Uterus (tissue), 4 donors: ENCODE measurements around the gene CDC42. TPM values are rescaled to one million over a fixed set of nuclear protein-coding genes. Genes with fewer than 3 reads are reported as not detected.
A peak's percentile ranks its signal among the peaks of the same experiment; 100 is the strongest.

Experiments
- DNase-seq, 2 donors: peaks; one replicate each; pipeline ENCODE4 v3.0.0-alpha.2; 2019 to 2020
- H3K27ac ChIP-seq, 2 donors: fragments of 200-600 bp; sonication (generic); 1 replicate in 1 of 2; 2 replicates in 1 of 2; pipeline ENCODE4 v1.5.1; 2016 to 2018
- H3K27me3 ChIP-seq, 2 donors: fragments of 200-600 bp; sonication (generic); one replicate each; pipeline ENCODE4 v1.5.1; 2018 to 2019; ENCODE audit warnings: control low read depth in 1 of 2
- H3K36me3 ChIP-seq, 2 donors: fragments of 200-600 bp; sonication (generic); one replicate each; pipeline ENCODE4 v1.5.1; 2019; ENCODE audit warnings: control low read depth in 1 of 2
- H3K4me1 ChIP-seq, 2 donors: fragments of 200-600 bp; sonication (generic); one replicate each; pipeline ENCODE4 v1.5.1; 2018 to 2019; ENCODE audit warnings: control low read depth in 1 of 2
- H3K4me3 ChIP-seq, 2 donors: fragments of 200-600 bp; sonication (generic); 1 replicate in 1 of 2; 2 replicates in 1 of 2; pipeline ENCODE4 v1.5.1; 2018 to 2019; ENCODE audit warnings: mild to moderate bottlenecking in 1 of 2
- H3K9me3 ChIP-seq, 2 donors: fragments of 200-600 bp; sonication (generic); one replicate each; pipeline ENCODE4 v1.5.1; 2019; ENCODE audit warnings: control low read depth in 1 of 2
- CTCF ChIP-seq, 4 experiments: fragments of 200-600 bp in 2 of 4; fragments of 450-650 bp in 2 of 4; sonication (generic) in 2 of 4; IDR thresholded peaks; one replicate each; pipeline ENCODE4 v1.5.1; 2016 to 2019; ENCODE audit warnings: antibody characterized with exemption in 4 of 4, mild to moderate bottlenecking in 2 of 4, moderate library complexity in 1 of 4
- POLR2A ChIP-seq, 2 donors: fragments of 450-650 bp; IDR thresholded peaks; one replicate each; pipeline ENCODE4 v1.6.1; 2016; ENCODE audit warnings: antibody characterized with exemption in 2 of 2, mild to moderate bottlenecking in 1 of 2, moderate library complexity in 1 of 2
- intact Hi-C: fragments of 100-400 bp; cut with DNase I; formaldehyde crosslinking; loops from one replicate; pipeline ENCODE4 v1.15.1; 2023; ENCODE audit warnings: low total_unique reads
- total RNA-seq, 4 donors: library from RNA; depleted of rRNA in 3 of 4; stranded (reverse); fragments of >200 nt in 3 of 4; gene quantifications; one replicate each; pipeline versions ENCODE4 v1.1.0 to v1.2.4, GENCODE V29; 2014 to 2023
- donor health status: DM: yes; HTN: yes; CAD: no.

CDC42 gene
- total RNA-seq, 4 donors from 2014 or later, result 173 to 570 (median 223) TPM

- Histone ChIP-seq H3K36me3 (no peaks in the 10 kb centered on the region), H3K4me3 (no peak overlapping the region), H3K9me3 (no peaks in the 10 kb centered on the region), H3K27me3 (no peaks in the 10 kb centered on the region), H3K27ac (no peak overlapping the region), H3K4me1 (no peaks in the 10 kb centered on the region)
- TF ChIP-seq POLR2A (IDR thresholded peaks at IDR 0.05) (no peak), CTCF (IDR thresholded peaks at IDR 0.05) (no peak)
- intact Hi-C loops, result no loop called here
- no peak for DNase-seq
Observed at GRCh38 chr1:22038036-22038435, 14.5 kb upstream of the CDC42 start.

DNA sequence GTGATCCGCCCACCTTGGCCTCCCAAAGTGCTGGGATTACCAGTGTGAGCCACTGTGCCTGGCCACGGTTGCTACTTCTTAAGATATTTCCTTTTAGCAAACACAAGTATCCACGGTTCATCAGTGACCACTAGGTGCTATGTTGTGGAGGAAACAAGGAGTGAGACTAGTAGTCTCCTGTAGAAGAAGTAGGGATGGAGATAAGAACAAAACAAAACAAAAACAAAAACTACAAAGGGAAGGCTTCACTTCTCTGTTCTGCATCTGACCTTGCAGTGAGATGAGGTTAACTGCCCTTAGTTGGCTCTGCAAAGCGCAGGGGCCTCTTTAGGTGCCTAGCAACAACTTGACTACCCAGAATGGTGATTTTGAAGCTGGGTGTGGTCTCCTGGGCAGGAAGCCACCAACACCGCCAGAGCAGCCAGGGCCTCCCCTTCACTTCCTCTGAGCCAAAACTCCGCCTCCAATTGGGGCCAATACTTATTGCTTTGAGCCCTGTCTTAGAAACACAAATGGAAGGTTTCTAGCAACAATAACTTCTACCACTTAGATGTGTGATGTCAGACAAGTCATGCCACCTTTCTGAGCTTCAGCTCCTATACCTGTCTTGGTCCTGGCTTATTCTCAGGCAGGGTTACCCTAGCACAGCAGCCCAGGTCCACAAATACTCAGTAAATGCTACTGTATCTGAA lies 12.8 kb upstream of the CDC42 start:
- Histone ChIP-seq H3K27me3 (no peaks in the 10 kb centered on the region), H3K9me3 (no peaks in the 10 kb centered on the region), H3K27ac (no peak overlapping the region), H3K36me3 (no peaks in the 10 kb centered on the region), H3K4me3 (no peak overlapping the region), H3K4me1 (no peaks in the 10 kb centered on the region)
- intact Hi-C loops, result no loop called here
- DNase-seq, result peak; percentile 37 to 43
- TF ChIP-seq POLR2A (IDR thresholded peaks at IDR 0.05) (no peak), CTCF (IDR thresholded peaks at IDR 0.05) (no peak)

DNA sequence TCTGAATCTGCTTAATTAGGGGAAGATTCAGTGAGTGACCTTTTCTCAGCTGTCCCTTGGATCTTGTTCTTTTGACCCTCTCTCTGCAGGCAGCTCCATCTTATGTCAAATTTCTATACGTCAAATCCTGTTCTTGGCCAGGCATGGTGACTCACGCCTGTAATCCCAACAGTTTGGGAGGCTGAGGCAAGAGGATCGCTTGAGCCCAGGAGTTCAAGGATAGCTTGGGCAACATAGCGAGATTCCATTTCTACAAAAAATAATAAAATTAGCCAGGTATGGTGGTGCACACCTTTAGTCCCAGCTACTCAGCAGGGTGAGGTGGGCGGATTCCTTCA lies 12.3 kb upstream of the CDC42 start:
- H3K9me3 ChIP-seq, result no peaks in the 10 kb centered on the region
- H3K27me3 ChIP-seq, result no peaks in the 10 kb centered on the region
- TF ChIP-seq POLR2A (IDR thresholded peaks at IDR 0.05), result no peak
- no peak for TF ChIP-seq CTCF (IDR thresholded peaks at IDR 0.05)
- H3K27ac ChIP-seq, result no peak overlapping the region
- no peaks in the 10 kb centered on the region for H3K36me3 ChIP-seq
- intact Hi-C loops, result no loop called here
- DNase-seq, result no peak
- no peak overlapping the region for H3K4me3 ChIP-seq
- no peaks in the 10 kb centered on the region for H3K4me1 ChIP-seq

DNA sequence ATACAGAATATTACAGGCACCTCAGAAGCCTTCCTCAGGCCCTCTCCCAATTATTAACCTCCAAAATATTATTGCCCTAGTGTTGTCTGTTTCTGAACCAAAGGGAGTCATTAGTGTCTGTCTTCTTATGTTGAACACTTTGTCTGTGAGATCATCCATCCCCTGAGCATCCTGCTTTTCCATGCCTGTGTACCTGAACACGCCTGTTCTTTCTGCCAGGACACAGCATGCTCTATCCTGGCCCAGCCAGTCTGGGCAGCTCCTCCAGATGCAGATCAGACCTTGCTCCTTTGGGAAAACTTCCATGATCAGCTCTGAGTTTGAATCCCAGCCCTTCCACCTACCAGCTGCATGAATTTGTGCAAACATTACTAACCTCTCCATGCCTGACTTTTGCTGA lies 11.0 kb upstream of the CDC42 start:
- no peaks in the 10 kb centered on the region for H3K9me3 ChIP-seq
- H3K27me3 ChIP-seq, result no peaks in the 10 kb centered on the region
- H3K27ac ChIP-seq, result no peak overlapping the region
- DNase-seq, result no peak
- no peaks in the 10 kb centered on the region for H3K4me1 ChIP-seq
- H3K4me3 ChIP-seq, result no peak overlapping the region
- intact Hi-C loops, result no loop called here
- no peaks in the 10 kb centered on the region for H3K36me3 ChIP-seq
- no peak for TF ChIP-seq CTCF (IDR thresholded peaks at IDR 0.05)
- TF ChIP-seq POLR2A (IDR thresholded peaks at IDR 0.05), result no peak

GRCh38 chr1:22043198-22043769 lies 9.2 kb upstream of the CDC42 start:
- Histone ChIP-seq H3K27ac (no peak overlapping the region), H3K36me3 (no peaks in the 10 kb centered on the region), H3K9me3 (no peaks in the 10 kb centered on the region), H3K4me1 (no peaks in the 10 kb centered on the region), H3K4me3 (no peak overlapping the region), H3K27me3 (no peaks in the 10 kb centered on the region)
- no peak for DNase-seq
- intact Hi-C loops, result no loop called here
- TF ChIP-seq POLR2A (IDR thresholded peaks at IDR 0.05), result no peak
- TF ChIP-seq CTCF (IDR thresholded peaks at IDR 0.05), result no peak
